ENCODE measurements around the gene KLK14. TPM values are rescaled to one million over a fixed set of nuclear protein-coding genes. Genes with fewer than 3 reads are reported as not detected.

Gene KLK14
- total RNA-seq, 3 donors from 2014 or later: 0.41 TPM; not detected in 2

- H3K36me3 ChIP-seq (ENCODE audit: low read depth): no peaks in the 10 kb centered on the region
- no peaks in the 10 kb centered on the region for H3K4me1 ChIP-seq (ENCODE audit: low read depth)
- TF ChIP-seq, protein P1, sequence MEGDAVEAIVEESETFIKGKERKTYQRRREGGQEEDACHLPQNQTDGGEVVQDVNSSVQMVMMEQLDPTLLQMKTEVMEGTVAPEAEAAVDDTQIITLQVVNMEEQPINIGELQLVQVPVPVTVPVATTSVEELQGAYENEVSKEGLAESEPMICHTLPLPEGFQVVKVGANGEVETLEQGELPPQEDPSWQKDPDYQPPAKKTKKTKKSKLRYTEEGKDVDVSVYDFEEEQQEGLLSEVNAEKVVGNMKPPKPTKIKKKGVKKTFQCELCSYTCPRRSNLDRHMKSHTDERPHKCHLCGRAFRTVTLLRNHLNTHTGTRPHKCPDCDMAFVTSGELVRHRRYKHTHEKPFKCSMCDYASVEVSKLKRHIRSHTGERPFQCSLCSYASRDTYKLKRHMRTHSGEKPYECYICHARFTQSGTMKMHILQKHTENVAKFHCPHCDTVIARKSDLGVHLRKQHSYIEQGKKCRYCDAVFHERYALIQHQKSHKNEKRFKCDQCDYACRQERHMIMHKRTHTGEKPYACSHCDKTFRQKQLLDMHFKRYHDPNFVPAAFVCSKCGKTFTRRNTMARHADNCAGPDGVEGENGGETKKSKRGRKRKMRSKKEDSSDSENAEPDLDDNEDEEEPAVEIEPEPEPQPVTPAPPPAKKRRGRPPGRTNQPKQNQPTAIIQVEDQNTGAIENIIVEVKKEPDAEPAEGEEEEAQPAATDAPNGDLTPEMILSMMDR (IDR thresholded peaks at IDR 0.05): no peak
- no peak overlapping the region for H3K4me3 ChIP-seq
- intact Hi-C loops (cut with DNase I, micrococcal nuclease): no loop called here
- H3K9me3 ChIP-seq: no peaks in the 10 kb centered on the region
- no peak for DNase-seq
- ATAC-seq: no peak
These were observed 6.0 kb downstream of the KLK14 start for GRCh38 chr19:51076631-51077213.

DNA sequence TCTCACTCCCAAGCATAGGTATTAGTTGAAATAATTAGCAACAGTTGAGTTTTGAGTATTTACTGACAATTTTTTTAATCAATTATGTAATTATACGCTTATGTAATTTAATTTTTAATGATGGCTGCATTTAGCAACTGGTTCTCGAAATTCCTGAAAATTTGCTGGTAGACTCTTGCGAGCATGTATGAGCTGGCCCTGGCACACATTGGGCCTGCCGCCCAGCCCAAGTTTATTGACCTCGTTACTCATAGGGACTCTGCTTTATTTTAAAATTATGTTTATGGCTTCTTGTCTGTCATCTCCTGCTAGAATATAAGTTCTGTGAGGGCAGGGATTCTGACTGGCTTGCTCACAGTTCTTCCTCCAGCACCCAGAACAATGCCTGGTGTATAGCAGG, 6.7 kb downstream of the KLK14 start:
- DNase-seq: no peak
- ATAC-seq: no peak
- intact Hi-C loops (cut with DNase I, micrococcal nuclease): no loop called here
- TF ChIP-seq, protein P1 (IDR thresholded peaks at IDR 0.05): no peak
- no peaks in the 10 kb centered on the region for H3K4me1 ChIP-seq (ENCODE audit: low read depth)
- H3K9me3 ChIP-seq: no peaks in the 10 kb centered on the region
- no peaks in the 10 kb centered on the region for H3K36me3 ChIP-seq (ENCODE audit: low read depth)
- H3K4me3 ChIP-seq: no peak overlapping the region

- H3K9me3 ChIP-seq: no peaks in the 10 kb centered on the region
- no peaks in the 10 kb centered on the region for H3K36me3 ChIP-seq (ENCODE audit: low read depth)
- no peak overlapping the region for H3K4me3 ChIP-seq
- DNase-seq (no peak), ATAC-seq (no peak)
- intact Hi-C loops (cut with DNase I, micrococcal nuclease): no loop called here
- TF ChIP-seq, protein P1 (IDR thresholded peaks at IDR 0.05): no peak
- H3K4me1 ChIP-seq (ENCODE audit: low read depth): no peaks in the 10 kb centered on the region
These were observed 11.6 kb downstream of the KLK14 start for GRCh38 chr19:51071095-51071405.

- intact Hi-C loops (cut with DNase I, micrococcal nuclease): no loop called here
- TF ChIP-seq, protein P1 (IDR thresholded peaks at IDR 0.05): no peak
These were observed 12.2 kb downstream of the KLK14 start for GRCh38 chr19:51070334-51071094.

GRCh38 chr19:51066393-51067186, 16.1 kb downstream of the KLK14 start:
- peaks cover 4% of the 10 kb centered on the region for H3K4me1 ChIP-seq (ENCODE audit: low read depth)
- TF ChIP-seq, protein P1 (IDR thresholded peaks at IDR 0.05): no peak
- no peaks in the 10 kb centered on the region for H3K36me3 ChIP-seq (ENCODE audit: low read depth)
- intact Hi-C loops (cut with DNase I, micrococcal nuclease): no loop called here
- no peak for ATAC-seq
- no peak for DNase-seq
- no peak overlapping the region for H3K4me3 ChIP-seq
- H3K9me3 ChIP-seq: no peaks in the 10 kb centered on the region

More at GRCh38 chr19:51070334-51071094, 12.2 kb downstream of the KLK14 start:
- DNase-seq (no peak), ATAC-seq (no peak)
- no peak overlapping the region for H3K4me3 ChIP-seq
- no peaks in the 10 kb centered on the region for H3K36me3 ChIP-seq (ENCODE audit: low read depth)
- H3K9me3 ChIP-seq: no peaks in the 10 kb centered on the region
- no peaks in the 10 kb centered on the region for H3K4me1 ChIP-seq (ENCODE audit: low read depth)

All from mucosa of descending colon (tissue), 3 donors.